Measurements from ENCODE around the gene TMEM47. TPM values are rescaled to one million over a fixed set of nuclear protein-coding genes. Genes with fewer than 3 reads are reported as not detected.

TMEM47 gene
- 0.34 to 1.1 TPM (median 0.81 TPM) in 5 replicates for total RNA-seq (2022; extraction: Qiagen RNA extraction; ENCODE audit: low read depth)

DNA sequence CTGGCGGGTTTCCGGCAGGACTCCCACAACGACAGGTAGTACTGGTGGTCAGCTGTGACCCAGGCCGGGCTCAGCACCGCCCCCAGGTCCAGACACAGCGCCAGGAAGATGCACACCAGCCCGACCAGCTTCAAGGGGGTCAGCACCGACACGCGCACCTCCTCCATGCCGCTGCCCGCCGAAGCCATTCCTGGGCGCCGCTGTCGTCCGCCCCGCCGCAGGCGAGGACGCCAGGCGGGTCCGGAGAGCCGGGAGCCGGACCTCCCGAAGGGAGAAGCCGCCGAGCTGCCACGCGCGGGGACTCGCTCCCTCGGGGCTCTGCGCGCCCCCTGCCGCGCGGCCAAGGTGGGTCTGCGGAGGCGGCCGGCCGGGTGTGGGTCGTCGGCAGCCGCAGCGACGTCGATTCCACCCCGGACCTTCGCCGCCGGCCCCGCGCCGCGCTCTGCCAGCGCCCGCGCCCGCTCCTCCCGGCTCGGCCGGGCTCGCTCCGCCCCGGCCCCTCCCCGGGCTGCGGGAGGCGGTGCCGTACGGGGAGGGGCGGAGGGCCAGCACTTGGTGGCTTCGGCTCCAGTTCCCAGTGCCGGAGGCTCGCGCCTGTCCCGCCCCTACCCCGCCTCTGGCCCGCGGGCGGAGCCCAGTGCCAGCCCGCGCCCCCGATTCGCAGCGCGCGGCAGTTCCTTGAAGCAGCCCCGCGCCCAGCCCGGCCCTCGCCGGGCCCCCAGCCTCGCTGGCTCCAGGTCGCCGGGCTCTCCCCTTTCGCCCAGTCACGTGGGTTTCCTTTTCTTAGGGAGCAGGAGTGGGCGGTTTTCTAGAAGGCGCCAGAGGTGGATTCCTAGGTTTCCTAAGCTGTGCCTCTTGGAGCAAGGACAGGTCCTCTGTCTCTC, at the start of gene TMEM47:
TMEM47 (minus strand) TSS at position 444 of the 884 bp plus-strand sequence; CDS start at position 188, 256 bp downstream.

All from A549 treated with ZK216348 at 1 μM for 4 hours (cell line).